Measurements from ENCODE around the gene KDM1B. TPM values are rescaled to one million over a fixed set of nuclear protein-coding genes. Genes with fewer than 3 reads are reported as not detected.
"Not testable (repeated sequence)": the region's sequence is repeated elsewhere in the genome, so short reads cannot be mapped to it uniquely, and the experiment has no call there.

The KDM1B gene
- total and polyA plus RNA-seq, 4 donors: 29.2 to 40.7 (median 33.8) TPM

DNA sequence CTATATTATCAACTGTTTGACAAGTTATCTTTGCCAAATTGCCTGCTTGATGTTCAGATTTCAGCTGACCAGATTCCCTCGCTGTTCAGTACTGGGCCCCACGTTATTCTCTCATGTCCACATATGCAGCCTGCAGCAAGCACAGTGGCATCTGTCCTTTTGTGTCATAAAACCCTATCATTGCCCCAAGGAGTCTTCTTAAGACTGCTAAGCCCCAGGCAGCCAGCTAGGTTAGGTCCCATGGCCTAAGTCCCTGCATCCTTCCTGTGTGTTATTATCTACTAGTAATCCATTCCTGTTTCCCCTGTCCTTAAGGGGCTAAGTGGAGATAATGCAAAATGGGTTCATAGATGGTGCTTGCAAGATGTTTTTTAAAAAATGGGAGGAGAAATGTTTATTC, 7.2 kb downstream of the KDM1B start:
- Histone ChIP-seq H3K9me3 (ENCODE audit: control insufficient read depth, insufficient read depth, low read length) (no peaks in the 10 kb centered on the region), H3K27ac (ENCODE audit: low read depth, low read length) (no peak overlapping the region), H3K4me3 (ENCODE audit: low read depth, low read length) (no peak overlapping the region), H3K36me3 (ENCODE audit: control insufficient read depth, insufficient read depth, low read length) (peaks cover 40% of the 10 kb centered on the region), H3K4me1 (ENCODE audit: control insufficient read depth, insufficient read depth, low read length) (no peaks in the 10 kb centered on the region), H3K27me3 (ENCODE audit: control insufficient read depth, insufficient read depth, low read length) (no peaks in the 10 kb centered on the region)
- no peak for DNase-seq (ENCODE audit: low read depth in 4 of 6, low spot score in 6 of 6)
- 87% methylated on average over 2 of the region's 2 CpGs for WGBS (ENCODE audit: insufficient coverage)

DNA sequence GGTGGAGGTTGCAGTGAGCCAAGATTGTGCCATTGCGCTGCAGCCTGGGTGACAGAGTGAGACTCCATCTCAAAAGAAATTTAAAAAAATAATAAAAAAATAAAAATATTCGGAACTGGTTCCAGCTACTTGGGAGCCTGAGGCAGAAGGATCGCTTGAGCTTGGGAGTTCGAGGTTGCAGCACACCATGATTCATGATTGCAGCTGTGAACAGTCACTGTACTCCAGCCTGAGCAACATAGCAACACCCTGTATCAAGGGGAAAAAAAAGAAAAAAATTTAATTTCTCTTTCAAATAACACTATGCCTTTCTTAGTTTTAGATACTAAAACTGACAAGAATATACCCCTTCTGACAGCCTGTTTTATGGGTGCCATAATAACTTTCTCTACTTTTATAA, 10.5 kb downstream of the KDM1B start:
- Histone ChIP-seq H3K27me3 (ENCODE audit: control insufficient read depth, insufficient read depth, low read length) (no peaks in the 10 kb centered on the region), H3K9me3 (ENCODE audit: control insufficient read depth, insufficient read depth, low read length) (no peaks in the 10 kb centered on the region), H3K36me3 (ENCODE audit: control insufficient read depth, insufficient read depth, low read length) (peaks cover 48% of the 10 kb centered on the region), H3K4me1 (ENCODE audit: control insufficient read depth, insufficient read depth, low read length) (no peaks in the 10 kb centered on the region), H3K4me3 (ENCODE audit: low read depth, low read length) (no peak overlapping the region), H3K27ac (ENCODE audit: low read depth, low read length) (no peak overlapping the region)
- no peak for DNase-seq (ENCODE audit: low read depth in 4 of 6, low spot score in 6 of 6)
- 94% methylated on average over 3 of the region's 4 CpGs for WGBS (ENCODE audit: insufficient coverage)

DNA sequence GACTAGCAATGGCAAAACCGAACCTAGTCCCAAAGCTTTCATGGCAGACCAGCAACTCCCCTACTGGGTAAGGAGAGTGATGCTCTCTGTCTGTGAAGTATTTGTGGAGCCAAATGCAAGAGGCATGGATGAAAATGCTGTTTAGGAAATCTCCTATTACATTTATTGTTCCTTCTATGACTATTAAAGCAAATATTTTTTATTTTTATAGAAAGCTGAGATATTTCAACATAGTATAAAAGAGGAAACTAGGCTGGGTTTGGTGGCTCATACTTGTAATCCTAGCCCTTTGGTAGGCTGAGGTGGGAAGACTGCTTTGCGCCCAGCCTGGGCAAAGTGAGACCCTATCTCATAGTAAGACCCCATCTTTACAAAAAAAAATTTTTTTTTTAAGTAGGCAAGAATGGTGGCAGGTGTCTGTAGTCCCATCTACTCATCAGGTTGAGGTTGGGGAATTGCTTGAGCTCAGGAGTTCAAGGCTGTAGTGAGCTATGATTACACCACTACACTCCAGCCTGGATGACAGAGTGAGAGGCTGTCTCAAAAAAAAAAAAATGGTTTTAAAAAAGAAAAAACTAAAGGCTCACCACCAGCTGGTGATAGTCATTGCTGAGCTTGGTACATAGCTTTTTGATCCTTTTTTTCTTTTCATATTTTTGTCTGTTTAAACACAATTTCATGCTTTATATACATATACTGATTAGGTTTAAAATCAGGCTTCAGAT, 11.3 kb downstream of the KDM1B start:
- DNase-seq (ENCODE audit: low read depth in 4 of 6, low spot score in 6 of 6): no peak
- Histone ChIP-seq H3K9me3 (ENCODE audit: control insufficient read depth, insufficient read depth, low read length) (no peaks in the 10 kb centered on the region), H3K4me1 (ENCODE audit: control insufficient read depth, insufficient read depth, low read length) (no peaks in the 10 kb centered on the region), H3K4me3 (ENCODE audit: low read depth, low read length) (no peak overlapping the region), H3K36me3 (ENCODE audit: control insufficient read depth, insufficient read depth, low read length) (peaks cover 49% of the 10 kb centered on the region), H3K27me3 (ENCODE audit: control insufficient read depth, insufficient read depth, low read length) (no peaks in the 10 kb centered on the region), H3K27ac (ENCODE audit: low read depth, low read length) (no peak overlapping the region)
- no CpG with 5 or more reads among the region's 2 CpGs for WGBS (ENCODE audit: insufficient coverage)

- WGBS (ENCODE audit: insufficient coverage): no CpG with 5 or more reads among the region's 3 CpGs
- no peak for DNase-seq (ENCODE audit: low read depth in 4 of 6, low spot score in 6 of 6)
- H3K27me3 ChIP-seq (ENCODE audit: control insufficient read depth, insufficient read depth, low read length): no peaks in the 10 kb centered on the region
- H3K36me3 ChIP-seq (ENCODE audit: control insufficient read depth, insufficient read depth, low read length): peaks cover 36% of the 10 kb centered on the region
- no peaks in the 10 kb centered on the region for H3K4me1 ChIP-seq (ENCODE audit: control insufficient read depth, insufficient read depth, low read length)
- H3K9me3 ChIP-seq (ENCODE audit: control insufficient read depth, insufficient read depth, low read length): no peaks in the 10 kb centered on the region
- no peak overlapping the region for H3K27ac ChIP-seq (ENCODE audit: low read depth, low read length)
- no peak overlapping the region for H3K4me3 ChIP-seq (ENCODE audit: low read depth, low read length)
Observed at GRCh38 chr6:18168264-18168663, 13.0 kb downstream of the KDM1B start.

GRCh38 chr6:18171871-18172270, 16.6 kb downstream of the KDM1B start:
- WGBS (ENCODE audit: insufficient coverage): no CpG with 5 or more reads among the region's 7 CpGs
- Histone ChIP-seq H3K27ac (ENCODE audit: low read depth, low read length) (no peak overlapping the region), H3K36me3 (ENCODE audit: control insufficient read depth, insufficient read depth, low read length) (peaks cover 26% of the 10 kb centered on the region), H3K4me1 (ENCODE audit: control insufficient read depth, insufficient read depth, low read length) (no peaks in the 10 kb centered on the region), H3K4me3 (ENCODE audit: low read depth, low read length) (no peak overlapping the region), H3K9me3 (ENCODE audit: control insufficient read depth, insufficient read depth, low read length) (no peaks in the 10 kb centered on the region), H3K27me3 (ENCODE audit: control insufficient read depth, insufficient read depth, low read length) (no peaks in the 10 kb centered on the region)
- DNase-seq (ENCODE audit: low read depth in 4 of 6, low spot score in 6 of 6): no peak

DNA sequence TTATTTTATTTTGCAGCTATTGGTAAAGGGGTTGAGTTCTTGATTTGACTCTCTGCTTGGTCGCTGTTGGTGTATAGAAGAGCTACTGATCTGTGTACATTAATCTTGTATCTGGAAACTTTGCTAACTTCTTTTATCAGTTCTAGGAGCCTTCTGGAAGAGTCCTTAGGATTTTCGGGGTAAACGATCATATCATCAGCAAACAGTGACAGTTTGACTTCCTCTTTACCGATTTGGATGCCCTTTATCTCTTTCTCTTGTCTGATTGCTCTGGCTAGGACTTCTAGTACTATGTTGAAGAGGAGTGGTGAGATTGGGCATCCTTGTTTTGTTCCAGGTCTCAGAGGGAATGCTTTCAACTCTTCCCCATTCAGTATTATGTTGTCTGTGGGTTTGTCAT, 21.0 kb downstream of the KDM1B start:
- H3K27ac ChIP-seq (ENCODE audit: low read depth, low read length); DNase-seq (ENCODE audit: low read depth in 4 of 6, low spot score in 6 of 6); H3K4me3 ChIP-seq (ENCODE audit: low read depth, low read length); H3K9me3 ChIP-seq (ENCODE audit: control insufficient read depth, insufficient read depth, low read length); H3K4me1 ChIP-seq (ENCODE audit: control insufficient read depth, insufficient read depth, low read length); H3K27me3 ChIP-seq (ENCODE audit: control insufficient read depth, insufficient read depth, low read length): not testable (repeated sequence)
- H3K36me3 ChIP-seq (ENCODE audit: control insufficient read depth, insufficient read depth, low read length): peaks cover 10% of the 10 kb centered on the region
- WGBS (ENCODE audit: insufficient coverage): 92% methylated on average over 2 of the region's 4 CpGs

DNA sequence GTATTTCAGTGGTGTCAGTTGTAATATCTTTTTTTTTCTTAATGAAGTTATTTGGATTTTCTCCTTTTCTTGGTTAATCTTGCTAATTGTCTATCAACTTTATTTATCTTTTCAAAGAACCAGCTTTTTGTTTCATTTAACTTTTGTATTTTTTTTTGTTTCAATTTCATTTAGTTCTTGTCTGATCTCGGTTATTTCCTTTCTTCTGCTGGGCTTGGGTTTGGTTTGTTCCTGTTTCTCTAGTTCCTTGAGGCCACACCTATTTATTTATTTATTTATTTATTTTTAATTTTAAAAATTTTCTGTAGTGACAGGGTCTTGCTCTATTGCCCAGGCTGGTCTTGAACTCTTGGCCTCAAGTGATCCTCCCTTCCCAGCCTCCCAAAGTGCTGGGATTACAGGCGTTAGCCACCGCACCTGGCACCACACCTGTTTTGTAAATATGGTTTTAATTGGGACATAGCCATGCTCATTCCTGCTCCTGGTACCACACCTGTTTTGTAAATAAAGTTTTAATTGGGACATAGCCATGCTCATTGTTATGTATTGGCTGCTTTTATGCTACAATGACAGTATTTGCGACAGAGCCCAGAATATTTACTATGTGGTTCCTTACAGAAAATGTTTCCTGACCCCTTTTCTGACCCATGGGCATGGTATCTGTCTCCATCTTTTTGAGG, 22.2 kb downstream of the KDM1B start:
- no peak for DNase-seq (ENCODE audit: low read depth in 4 of 6, low spot score in 6 of 6)
- no peak overlapping the region for H3K27ac ChIP-seq (ENCODE audit: low read depth, low read length)
- no CpG with 5 or more reads among the region's 4 CpGs for WGBS (ENCODE audit: insufficient coverage)
- no peaks in the 10 kb centered on the region for H3K27me3 ChIP-seq (ENCODE audit: control insufficient read depth, insufficient read depth, low read length)
- H3K4me1 ChIP-seq (ENCODE audit: control insufficient read depth, insufficient read depth, low read length): no peaks in the 10 kb centered on the region
- peaks cover 10% of the 10 kb centered on the region for H3K36me3 ChIP-seq (ENCODE audit: control insufficient read depth, insufficient read depth, low read length)
- H3K4me3 ChIP-seq (ENCODE audit: low read depth, low read length): no peak overlapping the region
- no peaks in the 10 kb centered on the region for H3K9me3 ChIP-seq (ENCODE audit: control insufficient read depth, insufficient read depth, low read length)

GRCh38 chr6:18178960-18179615, 23.9 kb downstream of the KDM1B start:
- H3K9me3 ChIP-seq (ENCODE audit: control insufficient read depth, insufficient read depth, low read length): no peaks in the 10 kb centered on the region
- H3K27me3 ChIP-seq (ENCODE audit: control insufficient read depth, insufficient read depth, low read length): no peaks in the 10 kb centered on the region
- no peaks in the 10 kb centered on the region for H3K4me1 ChIP-seq (ENCODE audit: control insufficient read depth, insufficient read depth, low read length)
- WGBS (ENCODE audit: insufficient coverage): no CpG with 5 or more reads among the region's 3 CpGs
- H3K27ac ChIP-seq (ENCODE audit: low read depth, low read length): no peak overlapping the region
- peaks cover 4% of the 10 kb centered on the region for H3K36me3 ChIP-seq (ENCODE audit: control insufficient read depth, insufficient read depth, low read length)
- DNase-seq (ENCODE audit: low read depth in 4 of 6, low spot score in 6 of 6): no peak
- H3K4me3 ChIP-seq (ENCODE audit: low read depth, low read length): no peak overlapping the region

- Histone ChIP-seq H3K4me3 (ENCODE audit: low read depth, low read length) (no peak overlapping the region), H3K27me3 (ENCODE audit: control insufficient read depth, insufficient read depth, low read length) (no peaks in the 10 kb centered on the region), H3K27ac (ENCODE audit: low read depth, low read length) (no peak overlapping the region), H3K36me3 (ENCODE audit: control insufficient read depth, insufficient read depth, low read length) (peaks cover 4% of the 10 kb centered on the region), H3K9me3 (ENCODE audit: control insufficient read depth, insufficient read depth, low read length) (no peaks in the 10 kb centered on the region), H3K4me1 (ENCODE audit: control insufficient read depth, insufficient read depth, low read length) (no peaks in the 10 kb centered on the region)
- peak in 1 of 6 donors; percentile 7 for DNase-seq (ENCODE audit: low read depth in 4 of 6, low spot score in 6 of 6)
- WGBS (ENCODE audit: insufficient coverage): 93% methylated on average over 2 of the region's 5 CpGs
Observed at GRCh38 chr6:18179770-18180356, 24.6 kb downstream of the KDM1B start.

All from spinal cord (tissue), 10 donors.